Measurements from ENCODE around the gene CEP192. TPM values are rescaled to one million over a fixed set of nuclear protein-coding genes. Genes with fewer than 3 reads are reported as not detected.

CEP192 gene
- total and polyA plus RNA-seq, 2 donors from 2014 or later = 4.9 to 31.7 TPM

DNA sequence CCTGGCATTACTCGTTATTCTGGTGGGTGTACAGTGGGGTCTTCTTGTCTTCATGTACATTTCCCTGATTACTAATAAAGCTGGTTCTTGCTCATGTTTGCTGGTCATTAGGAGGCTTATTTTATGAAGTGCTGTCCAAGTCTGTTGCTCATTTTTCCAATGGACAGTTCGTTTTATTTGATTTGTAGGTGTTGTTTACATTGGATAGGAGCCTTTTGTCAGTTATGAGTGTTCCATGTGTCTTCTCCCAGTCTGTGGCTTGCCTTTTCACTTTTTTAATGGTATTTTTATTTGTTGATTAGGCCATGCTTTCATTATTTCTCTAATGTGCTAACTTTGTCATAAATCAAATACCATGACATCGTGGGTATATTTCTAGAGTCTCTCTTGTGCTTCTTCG lies 51.9 kb downstream of the CEP192 start:
- no peak for FAIRE-seq
- Histone ChIP-seq H3K36me3 (ENCODE audit: control insufficient read depth in 2 of 3, insufficient read depth in 3 of 3, low read length in 3 of 3) (peaks cover 0 to 12% (median 7%) of the 10 kb centered on the region in 3 donors), H3K27ac (ENCODE audit: low read depth in 2 of 2, low read length in 2 of 2) (no peak overlapping the region), H3K27me3 (ENCODE audit: control insufficient read depth, insufficient read depth, low read length) (no peaks in the 10 kb centered on the region), H3K4me1 (ENCODE audit: control insufficient read depth in 2 of 3, insufficient read depth in 2 of 3, low read depth in 1 of 3, low read length in 3 of 3) (no peaks in the 10 kb centered on the region), H3K9me3 (ENCODE audit: control insufficient read depth in 2 of 3, insufficient read depth in 1 of 3, low read length in 3 of 3) (no peaks in the 10 kb centered on the region), H3K4me3 (ENCODE audit: low read length in 3 of 3) (no peak overlapping the region), H3K9ac (ENCODE audit: low read length in 3 of 3) (no peak overlapping the region)
- no peak for DNase-seq
- TF ChIP-seq, protein P1, sequence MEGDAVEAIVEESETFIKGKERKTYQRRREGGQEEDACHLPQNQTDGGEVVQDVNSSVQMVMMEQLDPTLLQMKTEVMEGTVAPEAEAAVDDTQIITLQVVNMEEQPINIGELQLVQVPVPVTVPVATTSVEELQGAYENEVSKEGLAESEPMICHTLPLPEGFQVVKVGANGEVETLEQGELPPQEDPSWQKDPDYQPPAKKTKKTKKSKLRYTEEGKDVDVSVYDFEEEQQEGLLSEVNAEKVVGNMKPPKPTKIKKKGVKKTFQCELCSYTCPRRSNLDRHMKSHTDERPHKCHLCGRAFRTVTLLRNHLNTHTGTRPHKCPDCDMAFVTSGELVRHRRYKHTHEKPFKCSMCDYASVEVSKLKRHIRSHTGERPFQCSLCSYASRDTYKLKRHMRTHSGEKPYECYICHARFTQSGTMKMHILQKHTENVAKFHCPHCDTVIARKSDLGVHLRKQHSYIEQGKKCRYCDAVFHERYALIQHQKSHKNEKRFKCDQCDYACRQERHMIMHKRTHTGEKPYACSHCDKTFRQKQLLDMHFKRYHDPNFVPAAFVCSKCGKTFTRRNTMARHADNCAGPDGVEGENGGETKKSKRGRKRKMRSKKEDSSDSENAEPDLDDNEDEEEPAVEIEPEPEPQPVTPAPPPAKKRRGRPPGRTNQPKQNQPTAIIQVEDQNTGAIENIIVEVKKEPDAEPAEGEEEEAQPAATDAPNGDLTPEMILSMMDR (IDR thresholded peaks at IDR 0.05; ENCODE audit: borderline replicate concordance, extremely low read depth, insufficient read depth) = no peak
- intact Hi-C loops (cut with DNase I) = no loop called here

DNA sequence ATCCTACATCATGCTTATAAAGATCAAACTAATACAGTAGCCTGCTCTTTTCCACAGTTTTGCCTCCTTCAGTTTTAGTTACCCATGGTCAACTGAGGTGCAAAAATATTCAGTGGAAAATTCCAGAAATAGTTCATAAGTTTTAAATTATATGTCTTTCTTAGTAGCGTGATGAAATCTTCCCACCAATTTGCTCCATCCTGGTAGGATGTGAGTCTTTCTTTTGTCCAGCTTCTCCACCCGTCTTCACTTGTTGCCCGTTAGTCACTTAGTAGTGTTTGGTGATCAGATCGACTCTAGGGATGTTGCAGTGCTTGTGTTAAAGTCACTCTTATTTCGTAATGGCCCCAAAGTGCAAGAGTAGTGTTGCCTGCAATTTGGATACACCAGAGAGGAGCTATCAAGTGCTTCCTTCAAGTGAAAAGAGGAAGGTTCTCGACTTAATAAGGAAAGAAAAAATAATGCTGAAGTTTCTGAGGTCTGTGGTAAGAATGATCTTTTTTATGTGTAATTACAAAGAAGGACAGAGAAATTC lies 57.0 kb downstream of the CEP192 start:
- H3K27me3 ChIP-seq (ENCODE audit: control insufficient read depth, insufficient read depth, low read length) = no peaks in the 10 kb centered on the region
- H3K9me3 ChIP-seq (ENCODE audit: control insufficient read depth in 2 of 3, insufficient read depth in 1 of 3, low read length in 3 of 3) = no peaks in the 10 kb centered on the region
- DNase-seq (no peak), FAIRE-seq (no peak)
- intact Hi-C loops (cut with DNase I) = no loop called here
- no peak overlapping the region for H3K27ac ChIP-seq (ENCODE audit: low read depth in 2 of 2, low read length in 2 of 2)
- H3K9ac ChIP-seq (ENCODE audit: low read length in 3 of 3) = no peak overlapping the region
- no peak overlapping the region for H3K4me3 ChIP-seq (ENCODE audit: low read length in 3 of 3)
- TF ChIP-seq, protein P1 (IDR thresholded peaks at IDR 0.05; ENCODE audit: borderline replicate concordance, extremely low read depth, insufficient read depth) = no peak
- peaks cover 3 to 12% (median 11%) of the 10 kb centered on the region in 3 donors for H3K36me3 ChIP-seq (ENCODE audit: control insufficient read depth in 2 of 3, insufficient read depth in 3 of 3, low read length in 3 of 3)
- H3K4me1 ChIP-seq (ENCODE audit: control insufficient read depth in 2 of 3, insufficient read depth in 2 of 3, low read depth in 1 of 3, low read length in 3 of 3) = no peaks in the 10 kb centered on the region

- DNase-seq (no peak), FAIRE-seq (no peak)
- TF ChIP-seq, protein P1 (IDR thresholded peaks at IDR 0.05; ENCODE audit: borderline replicate concordance, extremely low read depth, insufficient read depth) = no peak
- H3K9me3 ChIP-seq (ENCODE audit: control insufficient read depth in 2 of 3, insufficient read depth in 1 of 3, low read length in 3 of 3) = no peaks in the 10 kb centered on the region
- no peak overlapping the region for H3K4me3 ChIP-seq (ENCODE audit: low read length in 3 of 3)
- no peaks in the 10 kb centered on the region for H3K4me1 ChIP-seq (ENCODE audit: control insufficient read depth in 2 of 3, insufficient read depth in 2 of 3, low read depth in 1 of 3, low read length in 3 of 3)
- H3K27ac ChIP-seq (ENCODE audit: low read depth in 2 of 2, low read length in 2 of 2) = no peak overlapping the region
- intact Hi-C loops (cut with DNase I) = no loop called here
- no peaks in the 10 kb centered on the region for H3K27me3 ChIP-seq (ENCODE audit: control insufficient read depth, insufficient read depth, low read length)
- no peak overlapping the region for H3K9ac ChIP-seq (ENCODE audit: low read length in 3 of 3)
- peaks cover 10 to 20% (median 15%) of the 10 kb centered on the region in 3 donors for H3K36me3 ChIP-seq (ENCODE audit: control insufficient read depth in 2 of 3, insufficient read depth in 3 of 3, low read length in 3 of 3)
Measured at GRCh38 chr18:13051159-13051558, 60.0 kb downstream of the CEP192 start.

- H3K4me1 ChIP-seq (ENCODE audit: control insufficient read depth in 2 of 3, insufficient read depth in 2 of 3, low read depth in 1 of 3, low read length in 3 of 3) = no peaks in the 10 kb centered on the region
- no peak for DNase-seq
- intact Hi-C loops (cut with DNase I) = no loop called here
- FAIRE-seq = no peak
- no peak overlapping the region for H3K27ac ChIP-seq (ENCODE audit: low read depth in 2 of 2, low read length in 2 of 2)
- no peaks in the 10 kb centered on the region for H3K27me3 ChIP-seq (ENCODE audit: control insufficient read depth, insufficient read depth, low read length)
- no peaks in the 10 kb centered on the region for H3K9me3 ChIP-seq (ENCODE audit: control insufficient read depth in 2 of 3, insufficient read depth in 1 of 3, low read length in 3 of 3)
- TF ChIP-seq, protein P1 (IDR thresholded peaks at IDR 0.05; ENCODE audit: borderline replicate concordance, extremely low read depth, insufficient read depth) = no peak
- no peak overlapping the region for H3K4me3 ChIP-seq (ENCODE audit: low read length in 3 of 3)
- peaks cover 10 to 28% (median 23%) of the 10 kb centered on the region in 3 donors for H3K36me3 ChIP-seq (ENCODE audit: control insufficient read depth in 2 of 3, insufficient read depth in 3 of 3, low read length in 3 of 3)
- no peak overlapping the region for H3K9ac ChIP-seq (ENCODE audit: low read length in 3 of 3)
Measured at GRCh38 chr18:13051950-13052349, 60.8 kb downstream of the CEP192 start.
